ENCODE results near the gene BMP2K. TPM values are rescaled to one million over a fixed set of nuclear protein-coding genes. Genes with fewer than 3 reads are reported as not detected.

BMP2K gene
- total and polyA plus RNA-seq, 2 experiments from 2014 or later, result 27.3 to 96.5 TPM

- H3K4me3 ChIP-seq, result no peak overlapping the region
- no peaks in the 10 kb centered on the region for H3K9me3 ChIP-seq (ENCODE audit: low read depth)
- no peaks in the 10 kb centered on the region for H3K4me1 ChIP-seq (ENCODE audit: insufficient read depth)
- no peaks in the 10 kb centered on the region for H3K36me3 ChIP-seq (replicated peaks; ENCODE audit: insufficient read depth, low read depth)
- no peaks in the 10 kb centered on the region for H3K27me3 ChIP-seq
- no peak for TF ChIP-seq EZH2phosphoT487 (IDR thresholded peaks at IDR 0.05; ENCODE audit: low read depth, severe bottlenecking, unreplicated experiment)
- TF ChIP-seq EZH2 (IDR thresholded peaks at IDR 0.05; ENCODE audit: borderline replicate concordance), result no peak
- no peak for TF ChIP-seq CTCF (IDR thresholded peaks at IDR 0.05; ENCODE audit: poor library complexity)
- H3K79me2 ChIP-seq, result no peaks in the 10 kb centered on the region
- no peak for DNase-seq (ENCODE audit: low spot score)
- no peak overlapping the region for H3K27ac ChIP-seq
- H3K4me2 ChIP-seq, result no peak overlapping the region
- no peak overlapping the region for H2AFZ ChIP-seq
- 93% methylated on average over 4 of the region's 4 CpGs for WGBS (ENCODE audit: low lambda C conversion rate, missing lambda C conversion rate)
- H4K20me1 ChIP-seq (ENCODE audit: insufficient read depth, poor library complexity, severe bottlenecking), result no peaks in the 10 kb centered on the region
- no peaks in the 10 kb centered on the region for H3K9me2 ChIP-seq (replicated peaks; ENCODE audit: insufficient read depth)
These were observed 26.7 kb upstream of the BMP2K start for GRCh38 chr4:78749258-78749971.

DNA sequence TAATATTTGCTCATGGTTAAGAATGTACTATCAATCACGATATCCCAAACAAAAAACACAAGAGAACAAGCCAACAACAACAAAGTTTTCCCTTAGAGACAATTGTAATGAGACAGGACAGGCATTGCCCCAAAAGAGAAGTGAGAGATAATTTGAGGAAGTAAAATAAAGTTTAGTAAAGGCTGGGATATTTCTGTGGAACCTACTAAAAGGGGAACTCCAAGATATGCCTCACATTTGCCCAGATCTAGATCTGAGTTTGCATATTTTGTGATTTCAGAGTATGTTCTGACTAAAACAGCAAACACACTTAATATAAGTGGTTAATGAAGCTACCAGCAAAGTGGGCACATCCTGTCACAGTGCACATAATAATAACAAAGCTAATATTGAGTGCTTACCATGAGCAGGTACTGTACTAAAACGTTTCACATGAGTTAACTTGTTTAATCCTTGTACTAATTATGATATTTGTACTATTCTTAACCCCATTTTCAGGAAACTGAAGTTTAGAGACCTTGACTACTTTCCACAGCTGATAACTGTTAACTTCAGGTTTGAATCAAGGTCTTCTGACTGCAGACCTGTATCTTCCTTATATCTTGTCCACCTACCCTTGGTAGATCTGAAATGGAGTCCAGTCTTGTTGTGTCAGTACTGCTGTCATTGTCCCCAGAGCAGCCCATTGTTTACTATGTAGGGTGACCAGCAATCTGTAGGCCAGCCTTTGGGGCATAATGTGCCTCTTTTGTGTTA lies 26.0 kb upstream of the BMP2K start:
- TF ChIP-seq EZH2 (IDR thresholded peaks at IDR 0.05; ENCODE audit: borderline replicate concordance) (no peak), CTCF (IDR thresholded peaks at IDR 0.05; ENCODE audit: poor library complexity) (no peak), EZH2phosphoT487 (IDR thresholded peaks at IDR 0.05; ENCODE audit: low read depth, severe bottlenecking, unreplicated experiment) (no peak)
- Histone ChIP-seq H3K4me2 (no peak overlapping the region), H3K27ac (no peak overlapping the region)

DNA sequence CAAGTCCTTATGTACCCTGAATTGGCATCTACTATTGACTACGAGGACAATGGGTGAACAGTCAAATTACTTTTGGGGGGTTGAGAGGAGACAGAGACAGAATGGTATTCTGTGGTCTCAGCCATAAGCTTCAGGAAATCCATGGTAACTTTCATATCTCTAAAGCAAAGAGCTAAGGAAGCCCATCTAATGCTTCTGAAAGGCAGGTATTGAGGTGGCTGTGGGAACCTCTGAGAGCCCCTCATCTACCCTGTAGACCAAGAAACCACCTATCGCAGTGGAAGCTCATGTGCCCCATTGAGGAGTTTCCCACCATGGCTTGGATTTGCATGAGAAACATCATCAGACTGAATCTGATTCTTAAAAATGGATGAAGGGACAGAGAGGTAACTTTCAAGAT lies 23.1 kb upstream of the BMP2K start:
- H3K9me3 ChIP-seq (ENCODE audit: low read depth), result no peaks in the 10 kb centered on the region
- peaks cover 4% of the 10 kb centered on the region for H3K4me1 ChIP-seq (ENCODE audit: insufficient read depth)
- H2AFZ ChIP-seq, result no peak overlapping the region
- no peaks in the 10 kb centered on the region for H4K20me1 ChIP-seq (ENCODE audit: insufficient read depth, poor library complexity, severe bottlenecking)
- H3K4me3 ChIP-seq, result no peak overlapping the region
- no peaks in the 10 kb centered on the region for H3K27me3 ChIP-seq
- no peak overlapping the region for H3K27ac ChIP-seq
- no peaks in the 10 kb centered on the region for H3K79me2 ChIP-seq
- 98% methylated on average over 2 of the region's 2 CpGs for WGBS (ENCODE audit: low lambda C conversion rate, missing lambda C conversion rate)
- no peaks in the 10 kb centered on the region for H3K36me3 ChIP-seq (replicated peaks; ENCODE audit: insufficient read depth, low read depth)
- no peak for DNase-seq (ENCODE audit: low spot score)
- no peaks in the 10 kb centered on the region for H3K9me2 ChIP-seq (replicated peaks; ENCODE audit: insufficient read depth)
- TF ChIP-seq CTCF (IDR thresholded peaks at IDR 0.05; ENCODE audit: poor library complexity) (no peak), EZH2phosphoT487 (IDR thresholded peaks at IDR 0.05; ENCODE audit: low read depth, severe bottlenecking, unreplicated experiment) (no peak), EZH2 (IDR thresholded peaks at IDR 0.05; ENCODE audit: borderline replicate concordance) (no peak)
- no peak overlapping the region for H3K4me2 ChIP-seq

More for the DNA sequence above, 26.0 kb upstream of the BMP2K start:
- no peaks in the 10 kb centered on the region for H3K27me3 ChIP-seq
- H4K20me1 ChIP-seq (ENCODE audit: insufficient read depth, poor library complexity, severe bottlenecking), result no peaks in the 10 kb centered on the region
- no peaks in the 10 kb centered on the region for H3K9me2 ChIP-seq (replicated peaks; ENCODE audit: insufficient read depth)
- H3K4me3 ChIP-seq, result no peak overlapping the region
- H2AFZ ChIP-seq, result no peak overlapping the region
- no peak for DNase-seq (ENCODE audit: low spot score)
- H3K79me2 ChIP-seq, result no peaks in the 10 kb centered on the region
- no peaks in the 10 kb centered on the region for H3K9me3 ChIP-seq (ENCODE audit: low read depth)
- WGBS (ENCODE audit: low lambda C conversion rate, missing lambda C conversion rate), result 81% methylated on average over 2 of the region's 2 CpGs
- no peaks in the 10 kb centered on the region for H3K36me3 ChIP-seq (replicated peaks; ENCODE audit: insufficient read depth, low read depth)
- H3K4me1 ChIP-seq (ENCODE audit: insufficient read depth), result no peaks in the 10 kb centered on the region
